Gastroesophageal sphincter (tissue), 4 donors: ENCODE data around the gene AGBL3. TPM values are rescaled to one million over a fixed set of nuclear protein-coding genes. Genes with fewer than 3 reads are reported as not detected.

Source experiments
- ATAC-seq: fragments of 150-250 bp; one replicate; pipeline ENCODE4 v1.9.1; 2016; ENCODE audit warnings: mild to moderate bottlenecking, moderate library complexity
- H3K27ac ChIP-seq, 4 donors: fragments of 200-600 bp; sonication (generic) in 3 of 4; 1 replicate in 3 of 4; 2 replicates in 1 of 4; pipeline ENCODE4 v1.5.1; 2016 to 2019
- H3K27me3 ChIP-seq: fragments of 200-600 bp; sonication (generic); one replicate; pipeline ENCODE4 v1.5.1; 2019
- H3K36me3 ChIP-seq, 2 donors: fragments of 200-600 bp; sonication (generic); one replicate each; pipeline ENCODE4 v1.5.1; 2019; ENCODE audit warnings: control low read depth in 1 of 2
- H3K4me1 ChIP-seq, 3 donors: fragments of 200-600 bp; sonication (generic); 1 replicate in 2 of 3; 2 replicates in 1 of 3; pipeline ENCODE4 v1.5.1; 2016 to 2019; ENCODE audit warnings: control low read depth in 2 of 3
- H3K4me3 ChIP-seq, 2 donors: fragments of 200-600 bp; sonication (generic); one replicate each; pipeline ENCODE4 v1.5.1; 2019; ENCODE audit warnings: mild to moderate bottlenecking in 1 of 2, moderate library complexity in 1 of 2
- H3K9me3 ChIP-seq, 3 donors: fragments of 200-600 bp; sonication (generic); one replicate each; pipeline ENCODE4 v1.5.1; 2017 to 2019; ENCODE audit warnings: control low read depth in 2 of 3
- EP300 ChIP-seq: sonication (generic); formaldehyde crosslinking; IDR thresholded peaks from one replicate; pipeline ENCODE4 v1.6.1; 2017; ENCODE audit warnings: antibody characterized with exemption, mild to moderate bottlenecking
- POLR2A ChIP-seq, 2 donors: fragments of 450-650 bp; IDR thresholded peaks; one replicate each; pipeline ENCODE4 v1.6.1; 2017; ENCODE audit warnings: antibody characterized with exemption in 2 of 2, mild to moderate bottlenecking in 2 of 2, moderate library complexity in 1 of 2
- POLR2AphosphoS5 ChIP-seq: sonication (generic); formaldehyde crosslinking; IDR thresholded peaks from one replicate; pipeline ENCODE4 v1.6.1; 2017; ENCODE audit warnings: antibody characterized with exemption
- WGBS, 2 donors: methylation state at CpG; one replicate each; pipeline ENCODE4 v1.1.5; 2018; ENCODE audit warnings: low coverage in 1 of 2; 5-methylcytosine and 5-hydroxymethylcytosine counted together
- total RNA-seq, 4 donors: library from RNA; depleted of rRNA; stranded (reverse); fragments of >200 nt; gene quantifications; one replicate each; pipeline ENCODE4 v1.1.0, GENCODE V29; 2016
- TF ChIP-seq, protein P1 (sequence below), 4 experiments: fragments of 200-600 bp in 2 of 4; fragments of 450-650 bp in 2 of 4; sonication (generic) in 1 of 4; IDR thresholded peaks; one replicate each; pipeline ENCODE4 v1.5.1; 2017 to 2019; ENCODE audit warnings: antibody characterized with exemption in 4 of 4, mild to moderate bottlenecking in 2 of 4, moderate library complexity in 2 of 4

Gene AGBL3
- total RNA-seq, 4 donors from 2014 or later = 0.30 to 5.6 (median 3.1) TPM

GRCh38 chr7:134941185-134941900 lies 45.0 kb upstream of the AGBL3 start:
- Histone ChIP-seq H3K4me3 (no peak overlapping the region), H3K27ac (peak overlapping the region; percentile 26 to 90 (median 78)), H3K36me3 (peaks cover 0 to 78% of the 10 kb centered on the region in 2 donors), H3K27me3 (no peaks in the 10 kb centered on the region), H3K4me1 (peaks cover 2 to 88% (median 3%) of the 10 kb centered on the region in 3 donors), H3K9me3 (no peaks in the 10 kb centered on the region)
- WGBS, 2 donors = 49 to 67% methylated on average over 3 of the region's 3 CpGs
- peak; percentile 4 for TF ChIP-seq POLR2AphosphoS5
- no peak for TF ChIP-seq POLR2A (IDR thresholded peaks at IDR 0.05)
- peak; percentile 47 for ATAC-seq

- 80 to 84% methylated on average over 4 to 5 of the region's 5 CpGs for WGBS, 2 donors
- Histone ChIP-seq H3K27ac (peak overlapping the region; percentile 26 to 90 (median 78)), H3K9me3 (no peaks in the 10 kb centered on the region), H3K27me3 (no peaks in the 10 kb centered on the region), H3K4me1 (peaks cover 2 to 88% (median 3%) of the 10 kb centered on the region in 3 donors), H3K4me3 (no peak overlapping the region), H3K36me3 (peaks cover 0 to 80% of the 10 kb centered on the region in 2 donors)
- ATAC-seq = no peak
- TF ChIP-seq POLR2A (IDR thresholded peaks at IDR 0.05) = no peak
- TF ChIP-seq, protein P1, sequence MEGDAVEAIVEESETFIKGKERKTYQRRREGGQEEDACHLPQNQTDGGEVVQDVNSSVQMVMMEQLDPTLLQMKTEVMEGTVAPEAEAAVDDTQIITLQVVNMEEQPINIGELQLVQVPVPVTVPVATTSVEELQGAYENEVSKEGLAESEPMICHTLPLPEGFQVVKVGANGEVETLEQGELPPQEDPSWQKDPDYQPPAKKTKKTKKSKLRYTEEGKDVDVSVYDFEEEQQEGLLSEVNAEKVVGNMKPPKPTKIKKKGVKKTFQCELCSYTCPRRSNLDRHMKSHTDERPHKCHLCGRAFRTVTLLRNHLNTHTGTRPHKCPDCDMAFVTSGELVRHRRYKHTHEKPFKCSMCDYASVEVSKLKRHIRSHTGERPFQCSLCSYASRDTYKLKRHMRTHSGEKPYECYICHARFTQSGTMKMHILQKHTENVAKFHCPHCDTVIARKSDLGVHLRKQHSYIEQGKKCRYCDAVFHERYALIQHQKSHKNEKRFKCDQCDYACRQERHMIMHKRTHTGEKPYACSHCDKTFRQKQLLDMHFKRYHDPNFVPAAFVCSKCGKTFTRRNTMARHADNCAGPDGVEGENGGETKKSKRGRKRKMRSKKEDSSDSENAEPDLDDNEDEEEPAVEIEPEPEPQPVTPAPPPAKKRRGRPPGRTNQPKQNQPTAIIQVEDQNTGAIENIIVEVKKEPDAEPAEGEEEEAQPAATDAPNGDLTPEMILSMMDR (IDR thresholded peaks at IDR 0.05) = no peak
Observed at GRCh38 chr7:134941952-134942351, 44.4 kb upstream of the AGBL3 start.

GRCh38 chr7:134942690-134943466 lies 43.4 kb upstream of the AGBL3 start:
- peaks cover 0 to 80% of the 10 kb centered on the region in 2 donors for H3K36me3 ChIP-seq
- peaks cover 0 to 88% (median 2%) of the 10 kb centered on the region in 3 donors for H3K4me1 ChIP-seq
- no peak overlapping the region for H3K4me3 ChIP-seq
- peak overlapping the region; percentile 26 to 90 (median 78) for H3K27ac ChIP-seq
- H3K9me3 ChIP-seq = no peaks in the 10 kb centered on the region
- ATAC-seq = no peak
- no peaks in the 10 kb centered on the region for H3K27me3 ChIP-seq
- 44 to 61% methylated on average over 6 to 8 of the region's 9 CpGs for WGBS, 2 donors
- TF ChIP-seq, protein P1 (IDR thresholded peaks at IDR 0.05) = no peak
- TF ChIP-seq POLR2A (IDR thresholded peaks at IDR 0.05) = no peak

DNA sequence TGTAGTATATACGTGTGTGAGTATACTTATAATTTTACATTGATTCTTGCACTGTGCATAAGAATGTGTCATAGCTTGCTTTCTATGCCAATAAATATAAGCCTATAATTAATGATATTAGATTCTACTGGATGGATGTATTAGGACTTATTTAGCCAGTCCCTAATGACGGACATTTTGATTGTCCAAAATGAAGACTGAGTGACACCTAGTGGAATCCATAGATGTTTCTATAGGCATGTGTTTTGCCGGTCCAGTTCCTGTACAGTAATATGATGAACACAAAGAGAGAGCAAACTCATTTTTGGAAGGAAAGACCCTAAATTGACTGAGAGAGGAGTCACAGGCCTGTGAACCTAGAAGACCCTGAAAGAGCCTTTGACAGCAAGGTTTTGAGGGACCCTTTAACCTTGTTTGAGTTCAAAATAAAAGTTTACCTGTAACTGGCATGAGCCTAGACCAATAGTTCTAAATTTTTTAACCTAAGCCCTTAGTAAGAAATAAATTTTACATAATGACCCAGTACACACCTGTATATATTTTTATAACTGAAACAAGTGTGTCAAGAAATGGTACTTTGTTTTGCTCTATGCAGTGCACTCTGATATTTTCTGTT lies 42.4 kb upstream of the AGBL3 start:
- peaks cover 0 to 88% (median 3%) of the 10 kb centered on the region in 3 donors for H3K4me1 ChIP-seq
- no peaks in the 10 kb centered on the region for H3K9me3 ChIP-seq
- H3K27me3 ChIP-seq = no peaks in the 10 kb centered on the region
- WGBS, 2 donors = 20 to 38% methylated on average over 3 of the region's 3 CpGs
- peaks cover 0 to 80% of the 10 kb centered on the region in 2 donors for H3K36me3 ChIP-seq
- no peak for ATAC-seq
- H3K27ac ChIP-seq = peak overlapping the region in 3 of 4 donors; percentile 33 to 90 (median 86)
- TF ChIP-seq, protein P1 (IDR thresholded peaks at IDR 0.05) = peak in 2 of 4 experiments; percentile 32 to 36
- no peak for TF ChIP-seq POLR2AphosphoS5
- no peak overlapping the region for H3K4me3 ChIP-seq

- 54 to 57% methylated on average over 3 of the region's 3 CpGs for WGBS, 2 donors
- Histone ChIP-seq H3K27ac (peak overlapping the region; percentile 18 to 86 (median 55)), H3K27me3 (no peaks in the 10 kb centered on the region), H3K36me3 (peaks cover 0 to 86% of the 10 kb centered on the region in 2 donors), H3K4me3 (no peak overlapping the region), H3K9me3 (no peaks in the 10 kb centered on the region), H3K4me1 (peaks cover 0 to 87% (median 5%) of the 10 kb centered on the region in 3 donors)
- TF ChIP-seq POLR2A (IDR thresholded peaks at IDR 0.05) = no peak
- TF ChIP-seq POLR2AphosphoS5 = no peak
- TF ChIP-seq, protein P1 (IDR thresholded peaks at IDR 0.05) = no peak
- TF ChIP-seq EP300 = no peak
- ATAC-seq = no peak
Observed at GRCh38 chr7:134945691-134946090, 40.6 kb upstream of the AGBL3 start.
